Coronary artery (tissue), 2 donors: ENCODE data around the gene MBP.

Experiments
- DNase-seq: peaks from one replicate; pipeline ENCODE4 v3.0.0-alpha.2; 2017; ENCODE audit warnings: low spot score
- H3K27ac ChIP-seq, 2 donors: fragments of 200-600 bp; sonication (generic); one replicate each; pipeline ENCODE4 v1.5.1; 2016 to 2019
- H3K4me3 ChIP-seq: fragments of 200-600 bp; sonication (generic); 2 replicates; pipeline ENCODE4 v1.5.1; 2016; ENCODE audit warnings: mild to moderate bottlenecking, moderate library complexity
- CTCF ChIP-seq: fragments of 200-600 bp; sonication (generic); IDR thresholded peaks from one replicate; pipeline ENCODE4 v1.5.1; 2019; ENCODE audit warnings: antibody characterized with exemption

Gene MBP

GRCh38 chr18:77161961-77162360, 29.4 kb upstream of the MBP start:
- Histone ChIP-seq H3K27ac (no peak overlapping the region), H3K4me3 (no peak overlapping the region)
- no peak for DNase-seq
- no peak for TF ChIP-seq CTCF

- no peak overlapping the region for H3K27ac ChIP-seq
- no peak for DNase-seq
- no peak overlapping the region for H3K4me3 ChIP-seq
- no peak for TF ChIP-seq CTCF
Observed at GRCh38 chr18:77161383-77161782, 28.8 kb upstream of the MBP start.

GRCh38 chr18:77160515-77160914, 27.9 kb upstream of the MBP start:
- TF ChIP-seq CTCF: no peak
- Histone ChIP-seq H3K4me3 (no peak overlapping the region), H3K27ac (no peak overlapping the region)
- DNase-seq: no peak

GRCh38 chr18:77157312-77157711, 24.7 kb upstream of the MBP start:
- DNase-seq: no peak
- H3K27ac ChIP-seq: no peak overlapping the region
- no peak for TF ChIP-seq CTCF
- H3K4me3 ChIP-seq: no peak overlapping the region

- no peak for TF ChIP-seq CTCF
- no peak for DNase-seq
Observed at GRCh38 chr18:77155031-77155430, 22.4 kb upstream of the MBP start.

GRCh38 chr18:77153404-77153803, 20.8 kb upstream of the MBP start:
- no peak for TF ChIP-seq CTCF
- DNase-seq: no peak
- Histone ChIP-seq H3K27ac (no peak overlapping the region), H3K4me3 (no peak overlapping the region)

More at GRCh38 chr18:77155031-77155430, 22.4 kb upstream of the MBP start:
- no peak overlapping the region for H3K4me3 ChIP-seq
- no peak overlapping the region for H3K27ac ChIP-seq

GRCh38 chr18:77151772-77152520, 19.4 kb upstream of the MBP start:
- H3K4me3 ChIP-seq: no peak overlapping the region
- H3K27ac ChIP-seq: no peak overlapping the region
- DNase-seq: no peak
- TF ChIP-seq CTCF: no peak
